Inferior parietal cortex (tissue), 1 donor: ENCODE results near the gene PRKAR2A.
A peak's percentile ranks its signal among the peaks of the same experiment; 100 is the strongest.
"Not testable (repeated sequence)": the region's sequence is repeated elsewhere in the genome, so short reads cannot be mapped to it uniquely, and the experiment has no call there.

Experiments used
- DNase-seq: peaks from one replicate; pipeline ENCODE4 v3.0.0-alpha.2; 2016; ENCODE audit errors: extremely low spot score

Gene PRKAR2A

GRCh38 chr3:48837163-48837562 lies 10.5 kb downstream of the PRKAR2A start:
- no peak for DNase-seq

GRCh38 chr3:48835650-48836366 lies 11.9 kb downstream of the PRKAR2A start:
- DNase-seq, result no peak

GRCh38 chr3:48832684-48833083 lies 15.0 kb downstream of the PRKAR2A start:
- DNase-seq, result no peak

GRCh38 chr3:48830715-48831114 lies 17.0 kb downstream of the PRKAR2A start:
- no peak for DNase-seq

- DNase-seq, result not testable (repeated sequence)
Measured at GRCh38 chr3:48829525-48829924, 18.1 kb downstream of the PRKAR2A start.

GRCh38 chr3:48827874-48828273 lies 19.8 kb downstream of the PRKAR2A start:
- DNase-seq, result not testable (repeated sequence)

GRCh38 chr3:48826451-48826850 lies 21.2 kb downstream of the PRKAR2A start:
- DNase-seq, result no peak

GRCh38 chr3:48820612-48821324 lies 26.9 kb downstream of the PRKAR2A start:
- DNase-seq, result no peak

GRCh38 chr3:48819234-48820221 lies 28.1 kb downstream of the PRKAR2A start:
- no peak for DNase-seq

GRCh38 chr3:48811524-48811923 lies 36.1 kb downstream of the PRKAR2A start:
- DNase-seq, result no peak

GRCh38 chr3:48804930-48805329 lies 42.7 kb downstream of the PRKAR2A start:
- no peak for DNase-seq

- not testable (repeated sequence) for DNase-seq
Measured at GRCh38 chr3:48800831-48801230, 46.8 kb downstream of the PRKAR2A start.

- DNase-seq, result no peak
Measured at GRCh38 chr3:48798998-48799397, 48.7 kb downstream of the PRKAR2A start.

- DNase-seq, result no peak
Measured at GRCh38 chr3:48797626-48798025, 50.0 kb downstream of the PRKAR2A start.

GRCh38 chr3:48795997-48796732 lies 51.5 kb downstream of the PRKAR2A start:
- no peak for DNase-seq

- not testable (repeated sequence) for DNase-seq
Measured at GRCh38 chr3:48793484-48793883, 54.2 kb downstream of the PRKAR2A start.

- DNase-seq, result no peak
Measured at GRCh38 chr3:48789665-48790064, 58.0 kb downstream of the PRKAR2A start.

- DNase-seq, result no peak
Measured at GRCh38 chr3:48788544-48789162, 59.0 kb downstream of the PRKAR2A start.

- DNase-seq, result peak; percentile 13
Measured at GRCh38 chr3:48784426-48785120, 63.1 kb downstream of the PRKAR2A start.

GRCh38 chr3:48783304-48783703 lies 64.4 kb downstream of the PRKAR2A start:
- no peak for DNase-seq
